ENCODE measurements around the gene ANKRD33.

GRCh38 chr12:51926718-51927117, 38.8 kb downstream of the ANKRD33 start:
- peak in 1 of 4 experiments; percentile 20 for TF ChIP-seq CTCF (IDR thresholded peaks at IDR 0.05)
- no peak for TF ChIP-seq POLR2A (IDR thresholded peaks at IDR 0.05)
